Panc1 (cell line): Measurements from ENCODE around the gene MTHFR.

ENCODE experiments used
- POLR2AphosphoS5 ChIP-seq: IDR thresholded peaks from 2 replicates; pipeline ENCODE4 v1.6.1; 2012; ENCODE audit warnings: mild to moderate bottlenecking, low read depth, low read length, moderate library complexity
- REST ChIP-seq, 2 experiments: IDR thresholded peaks; 2 replicates each; pipeline ENCODE4 v1.6.1; 2011 to 2012; ENCODE audit warnings: low read depth in 2 of 2, control low read depth in 1 of 2, low read length in 1 of 2, mild to moderate bottlenecking in 1 of 2, moderate library complexity in 1 of 2; ENCODE audit not compliant: insufficient read depth in 1 of 2
- TF ChIP-seq, protein P1 (sequence below): fragments of 450-650 bp; IDR thresholded peaks from 2 replicates; pipeline ENCODE4 v1.5.1; 2017; ENCODE audit warnings: mild to moderate bottlenecking

- TF ChIP-seq, protein P1, sequence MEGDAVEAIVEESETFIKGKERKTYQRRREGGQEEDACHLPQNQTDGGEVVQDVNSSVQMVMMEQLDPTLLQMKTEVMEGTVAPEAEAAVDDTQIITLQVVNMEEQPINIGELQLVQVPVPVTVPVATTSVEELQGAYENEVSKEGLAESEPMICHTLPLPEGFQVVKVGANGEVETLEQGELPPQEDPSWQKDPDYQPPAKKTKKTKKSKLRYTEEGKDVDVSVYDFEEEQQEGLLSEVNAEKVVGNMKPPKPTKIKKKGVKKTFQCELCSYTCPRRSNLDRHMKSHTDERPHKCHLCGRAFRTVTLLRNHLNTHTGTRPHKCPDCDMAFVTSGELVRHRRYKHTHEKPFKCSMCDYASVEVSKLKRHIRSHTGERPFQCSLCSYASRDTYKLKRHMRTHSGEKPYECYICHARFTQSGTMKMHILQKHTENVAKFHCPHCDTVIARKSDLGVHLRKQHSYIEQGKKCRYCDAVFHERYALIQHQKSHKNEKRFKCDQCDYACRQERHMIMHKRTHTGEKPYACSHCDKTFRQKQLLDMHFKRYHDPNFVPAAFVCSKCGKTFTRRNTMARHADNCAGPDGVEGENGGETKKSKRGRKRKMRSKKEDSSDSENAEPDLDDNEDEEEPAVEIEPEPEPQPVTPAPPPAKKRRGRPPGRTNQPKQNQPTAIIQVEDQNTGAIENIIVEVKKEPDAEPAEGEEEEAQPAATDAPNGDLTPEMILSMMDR: no peak
- TF ChIP-seq POLR2AphosphoS5 (no peak), REST (IDR thresholded peaks at IDR 0.05; ENCODE audit: insufficient read depth in 1 of 2, low read depth in 2 of 2, low read length in 1 of 2) (no peak)
Measured at GRCh38 chr1:11746092-11746491, 59.7 kb downstream of the MTHFR start.
